ENCODE measurements around the gene ACTR1B.

ACTR1B gene

DNA sequence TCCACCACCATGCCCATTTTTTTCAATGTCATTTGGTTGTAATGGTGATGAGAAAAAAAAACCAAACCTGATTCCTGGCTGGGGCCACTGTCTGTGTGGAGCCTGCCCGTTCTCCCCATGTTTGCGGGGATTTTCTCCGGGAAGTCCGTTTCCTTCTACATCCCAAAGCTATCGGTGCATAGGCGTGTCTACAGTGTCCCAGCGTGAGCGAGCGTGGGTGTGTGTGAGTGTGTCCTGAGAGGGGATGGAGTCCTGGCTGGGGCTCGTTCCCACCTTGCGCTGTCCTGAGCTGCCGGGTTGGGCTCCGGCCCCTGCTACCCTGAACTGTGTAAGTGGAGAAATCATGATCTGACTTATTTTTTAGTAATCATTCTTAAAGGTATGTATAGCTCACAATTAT lies 42.3 kb upstream of the ACTR1B start:
- TF ChIP-seq, protein P1, sequence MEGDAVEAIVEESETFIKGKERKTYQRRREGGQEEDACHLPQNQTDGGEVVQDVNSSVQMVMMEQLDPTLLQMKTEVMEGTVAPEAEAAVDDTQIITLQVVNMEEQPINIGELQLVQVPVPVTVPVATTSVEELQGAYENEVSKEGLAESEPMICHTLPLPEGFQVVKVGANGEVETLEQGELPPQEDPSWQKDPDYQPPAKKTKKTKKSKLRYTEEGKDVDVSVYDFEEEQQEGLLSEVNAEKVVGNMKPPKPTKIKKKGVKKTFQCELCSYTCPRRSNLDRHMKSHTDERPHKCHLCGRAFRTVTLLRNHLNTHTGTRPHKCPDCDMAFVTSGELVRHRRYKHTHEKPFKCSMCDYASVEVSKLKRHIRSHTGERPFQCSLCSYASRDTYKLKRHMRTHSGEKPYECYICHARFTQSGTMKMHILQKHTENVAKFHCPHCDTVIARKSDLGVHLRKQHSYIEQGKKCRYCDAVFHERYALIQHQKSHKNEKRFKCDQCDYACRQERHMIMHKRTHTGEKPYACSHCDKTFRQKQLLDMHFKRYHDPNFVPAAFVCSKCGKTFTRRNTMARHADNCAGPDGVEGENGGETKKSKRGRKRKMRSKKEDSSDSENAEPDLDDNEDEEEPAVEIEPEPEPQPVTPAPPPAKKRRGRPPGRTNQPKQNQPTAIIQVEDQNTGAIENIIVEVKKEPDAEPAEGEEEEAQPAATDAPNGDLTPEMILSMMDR (conservative IDR thresholded peaks at IDR 0.05; ENCODE audit: low read depth, low read length) = no peak
- no peak overlapping the region for H3K9ac ChIP-seq
- no peak overlapping the region for H3K4me2 ChIP-seq
- H4K20me1 ChIP-seq (ENCODE audit: insufficient read depth) = no peaks in the 10 kb centered on the region
- H3K4me1 ChIP-seq (ENCODE audit: low read depth, poor library complexity, severe bottlenecking) = no peaks in the 10 kb centered on the region
- H3K79me2 ChIP-seq (ENCODE audit: insufficient read depth, low read depth) = no peaks in the 10 kb centered on the region
- H3K4me3 ChIP-seq (IDR thresholded peaks at IDR 0.05; ENCODE audit: insufficient read depth, low read depth, low read length) = no peak overlapping the region
- no peaks in the 10 kb centered on the region for H3K36me3 ChIP-seq (ENCODE audit: insufficient read depth)
- H3K27me3 ChIP-seq (ENCODE audit: insufficient read depth, low read depth) = no peaks in the 10 kb centered on the region
- H3K27ac ChIP-seq = no peak overlapping the region
- no peak overlapping the region for H2AFZ ChIP-seq (ENCODE audit: low read depth)

- Histone ChIP-seq H3K27me3 (ENCODE audit: insufficient read depth, low read depth) (no peaks in the 10 kb centered on the region), H3K4me1 (ENCODE audit: low read depth, poor library complexity, severe bottlenecking) (no peaks in the 10 kb centered on the region)
Observed at GRCh38 chr2:97704989-97705388, 41.1 kb upstream of the ACTR1B start.

DNA sequence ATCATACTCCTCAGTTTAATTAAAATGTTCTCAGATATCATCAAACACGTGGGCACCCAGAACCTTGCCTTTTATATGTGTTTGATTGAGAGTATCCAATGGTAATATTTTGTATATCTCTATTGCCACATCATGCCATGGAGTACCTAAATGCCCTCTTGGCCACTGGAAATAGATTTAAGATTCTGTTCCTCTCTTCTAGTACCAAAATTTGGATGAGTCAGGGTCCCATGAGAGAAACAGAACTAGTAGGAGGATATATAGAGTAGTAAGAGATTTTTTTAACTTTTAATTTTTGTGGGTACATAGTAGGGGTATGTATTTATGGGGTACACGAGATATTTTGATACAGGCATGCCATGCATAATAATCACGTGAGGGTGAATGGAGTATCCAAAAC lies 39.9 kb upstream of the ACTR1B start:
- H3K4me3 ChIP-seq (IDR thresholded peaks at IDR 0.05; ENCODE audit: insufficient read depth, low read depth, low read length) = no peak overlapping the region
- no peaks in the 10 kb centered on the region for H3K27me3 ChIP-seq (ENCODE audit: insufficient read depth, low read depth)
- H3K36me3 ChIP-seq (ENCODE audit: insufficient read depth) = no peaks in the 10 kb centered on the region
- H3K27ac ChIP-seq = no peak overlapping the region
- H3K4me2 ChIP-seq = no peak overlapping the region
- H4K20me1 ChIP-seq (ENCODE audit: insufficient read depth) = no peaks in the 10 kb centered on the region
- TF ChIP-seq, protein P1 (conservative IDR thresholded peaks at IDR 0.05; ENCODE audit: low read depth, low read length) = no peak
- no peak overlapping the region for H2AFZ ChIP-seq (ENCODE audit: low read depth)
- H3K9ac ChIP-seq = no peak overlapping the region
- H3K79me2 ChIP-seq (ENCODE audit: insufficient read depth, low read depth) = no peaks in the 10 kb centered on the region
- no peaks in the 10 kb centered on the region for H3K4me1 ChIP-seq (ENCODE audit: low read depth, poor library complexity, severe bottlenecking)

More at GRCh38 chr2:97704989-97705388, 41.1 kb upstream of the ACTR1B start:
- H3K4me2 ChIP-seq = no peak overlapping the region
- TF ChIP-seq, protein P1 (conservative IDR thresholded peaks at IDR 0.05; ENCODE audit: low read depth, low read length) = no peak
- no peak overlapping the region for H3K4me3 ChIP-seq (IDR thresholded peaks at IDR 0.05; ENCODE audit: insufficient read depth, low read depth, low read length)
- no peaks in the 10 kb centered on the region for H4K20me1 ChIP-seq (ENCODE audit: insufficient read depth)
- H2AFZ ChIP-seq (ENCODE audit: low read depth) = no peak overlapping the region
- H3K9ac ChIP-seq = no peak overlapping the region
- no peaks in the 10 kb centered on the region for H3K79me2 ChIP-seq (ENCODE audit: insufficient read depth, low read depth)
- no peak overlapping the region for H3K27ac ChIP-seq
- H3K36me3 ChIP-seq (ENCODE audit: insufficient read depth) = no peaks in the 10 kb centered on the region

GRCh38 chr2:97702731-97703470 lies 39.1 kb upstream of the ACTR1B start:
- Histone ChIP-seq H2AFZ (ENCODE audit: low read depth) (no peak overlapping the region), H3K4me3 (IDR thresholded peaks at IDR 0.05; ENCODE audit: insufficient read depth, low read depth, low read length) (no peak overlapping the region), H4K20me1 (ENCODE audit: insufficient read depth) (no peaks in the 10 kb centered on the region), H3K27me3 (ENCODE audit: insufficient read depth, low read depth) (no peaks in the 10 kb centered on the region), H3K36me3 (ENCODE audit: insufficient read depth) (no peaks in the 10 kb centered on the region), H3K4me2 (no peak overlapping the region), H3K27ac (no peak overlapping the region), H3K4me1 (ENCODE audit: low read depth, poor library complexity, severe bottlenecking) (no peaks in the 10 kb centered on the region), H3K79me2 (ENCODE audit: insufficient read depth, low read depth) (no peaks in the 10 kb centered on the region), H3K9ac (no peak overlapping the region)
- TF ChIP-seq, protein P1 (conservative IDR thresholded peaks at IDR 0.05; ENCODE audit: low read depth, low read length) = no peak
